GM10266 (cell line): ENCODE data around the gene MARCHF11.

Source experiments
- DNase-seq: peaks from one replicate; pipeline ENCODE4 v3.0.0; 2012; ENCODE audit errors: extremely low spot score
- TF ChIP-seq, protein P1 (sequence below): IDR thresholded peaks from 2 replicates; pipeline ENCODE4 v1.5.1; 2012; ENCODE audit warnings: mild to moderate bottlenecking, low read depth; ENCODE audit not compliant: control insufficient read depth, insufficient read depth; ENCODE audit errors: missing control alignments

MARCHF11 gene

DNA sequence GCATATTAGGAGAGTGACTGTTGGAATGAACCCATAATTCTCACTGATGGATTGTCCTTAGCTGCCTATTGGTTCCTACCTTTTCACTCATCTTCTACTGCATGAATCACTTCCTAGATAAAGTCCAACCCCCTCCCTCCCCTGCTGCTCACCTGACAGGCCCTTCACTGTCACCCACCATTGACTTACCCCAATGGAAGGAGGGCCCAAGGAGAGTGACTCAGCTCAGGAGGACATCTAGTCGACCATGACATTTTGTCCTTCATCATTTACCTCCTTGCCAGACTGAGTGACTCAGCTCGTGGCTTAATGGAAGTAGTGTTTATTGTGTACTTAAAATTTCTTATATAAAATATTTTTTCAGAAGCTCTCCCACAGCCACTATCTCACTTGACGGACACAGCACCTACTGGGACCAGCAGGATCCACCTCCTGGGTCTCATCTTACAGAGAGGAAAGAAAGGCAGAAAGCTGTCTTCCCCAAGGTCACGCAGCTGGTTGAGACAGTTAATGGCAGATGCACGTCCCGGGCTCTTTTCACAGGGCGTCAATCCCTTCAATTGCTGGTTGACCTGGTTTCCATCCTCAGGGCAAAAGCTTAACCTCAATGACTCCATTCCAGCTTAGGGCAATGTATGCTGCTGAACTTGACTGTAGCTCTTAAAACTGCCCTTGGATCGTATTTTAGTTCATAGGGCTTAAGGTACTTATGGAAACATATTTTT is 142.3 kb downstream of the MARCHF11 start:
- TF ChIP-seq, protein P1, sequence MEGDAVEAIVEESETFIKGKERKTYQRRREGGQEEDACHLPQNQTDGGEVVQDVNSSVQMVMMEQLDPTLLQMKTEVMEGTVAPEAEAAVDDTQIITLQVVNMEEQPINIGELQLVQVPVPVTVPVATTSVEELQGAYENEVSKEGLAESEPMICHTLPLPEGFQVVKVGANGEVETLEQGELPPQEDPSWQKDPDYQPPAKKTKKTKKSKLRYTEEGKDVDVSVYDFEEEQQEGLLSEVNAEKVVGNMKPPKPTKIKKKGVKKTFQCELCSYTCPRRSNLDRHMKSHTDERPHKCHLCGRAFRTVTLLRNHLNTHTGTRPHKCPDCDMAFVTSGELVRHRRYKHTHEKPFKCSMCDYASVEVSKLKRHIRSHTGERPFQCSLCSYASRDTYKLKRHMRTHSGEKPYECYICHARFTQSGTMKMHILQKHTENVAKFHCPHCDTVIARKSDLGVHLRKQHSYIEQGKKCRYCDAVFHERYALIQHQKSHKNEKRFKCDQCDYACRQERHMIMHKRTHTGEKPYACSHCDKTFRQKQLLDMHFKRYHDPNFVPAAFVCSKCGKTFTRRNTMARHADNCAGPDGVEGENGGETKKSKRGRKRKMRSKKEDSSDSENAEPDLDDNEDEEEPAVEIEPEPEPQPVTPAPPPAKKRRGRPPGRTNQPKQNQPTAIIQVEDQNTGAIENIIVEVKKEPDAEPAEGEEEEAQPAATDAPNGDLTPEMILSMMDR: no peak
- no peak for DNase-seq

DNA sequence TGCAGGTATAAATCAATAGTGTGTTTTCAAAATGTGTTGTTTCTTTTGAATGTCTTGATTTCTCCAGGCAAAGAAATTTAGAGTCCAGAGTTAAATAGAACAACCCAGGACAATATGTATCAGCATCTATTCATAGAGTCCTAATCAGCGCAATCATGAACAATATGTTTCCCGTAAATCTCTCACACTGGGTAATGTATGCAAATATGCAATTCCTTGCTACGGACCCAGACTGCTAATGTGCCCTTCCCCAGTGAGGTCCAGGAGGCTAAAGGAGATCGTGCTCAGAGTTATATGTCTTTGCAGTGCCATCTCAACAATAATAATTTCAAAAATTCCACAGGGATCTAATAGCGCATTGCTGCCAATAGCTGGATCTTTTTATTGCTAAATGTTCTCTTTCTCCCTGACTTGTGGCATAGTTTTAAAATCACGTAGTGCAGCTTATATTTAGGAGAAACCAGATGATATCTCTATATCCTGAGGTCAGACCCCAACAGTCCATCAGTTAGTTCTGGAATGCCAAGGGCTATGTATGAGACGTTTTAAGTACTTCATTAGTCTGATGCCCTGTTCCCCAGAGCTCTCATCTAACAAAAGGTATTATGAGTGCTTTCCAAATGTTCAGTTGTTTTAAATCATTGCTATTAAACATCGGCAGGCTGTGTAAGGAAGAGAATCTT is 145.1 kb downstream of the MARCHF11 start:
- DNase-seq: no peak
- TF ChIP-seq, protein P1: no peak

DNA sequence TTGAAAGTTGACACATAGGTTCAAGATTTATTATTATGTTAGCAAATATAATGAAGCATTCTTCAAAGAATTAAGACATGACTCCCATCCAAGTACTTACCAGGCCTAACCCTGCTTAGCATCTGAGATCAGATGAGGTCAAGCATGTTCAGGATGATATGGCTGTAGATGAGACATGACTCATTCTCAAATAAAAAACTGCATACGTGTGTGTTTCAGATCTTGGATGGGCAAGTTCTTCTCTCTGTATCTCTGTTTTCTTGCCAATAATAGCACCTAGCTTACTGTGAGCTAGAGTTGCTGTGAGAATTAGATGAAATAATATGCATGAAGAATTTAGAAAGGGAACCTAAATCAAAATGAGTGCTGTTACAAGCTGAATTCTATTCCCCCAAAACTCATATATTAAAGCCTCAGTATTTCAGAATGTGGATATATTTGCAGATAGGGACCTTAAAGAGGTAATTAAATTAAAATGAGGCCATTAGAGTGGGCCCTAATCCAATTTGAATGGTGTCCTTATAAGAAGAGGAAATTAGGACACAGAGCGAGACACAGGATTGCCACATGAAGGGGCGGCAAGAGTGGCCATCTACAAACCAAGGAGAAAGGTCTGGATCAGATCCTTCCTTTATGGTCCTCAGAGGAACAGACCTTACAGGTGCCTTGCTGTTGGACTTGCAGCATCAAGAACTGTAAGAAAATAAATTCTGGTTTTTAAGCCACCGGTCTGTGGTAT is 146.2 kb downstream of the MARCHF11 start:
- no peak for DNase-seq

DNA sequence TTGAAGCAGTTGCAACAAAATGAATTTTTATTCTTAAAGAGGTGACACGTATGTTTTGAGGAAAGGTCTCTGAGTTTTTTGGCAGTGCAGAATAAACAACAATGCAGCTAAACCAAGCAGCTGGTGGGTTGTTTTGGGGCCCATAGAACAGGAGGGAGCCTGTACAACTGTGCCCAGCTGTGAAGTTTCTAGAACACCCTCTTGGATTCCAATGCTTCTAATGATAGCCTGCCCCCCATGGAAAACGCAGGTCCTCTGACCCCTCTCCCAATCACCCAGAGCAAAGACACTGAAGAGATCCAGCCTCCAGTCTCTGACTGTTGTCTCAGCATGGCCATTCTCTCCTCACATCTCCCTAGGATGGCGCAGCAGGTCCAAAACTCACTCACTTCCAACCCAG is 150.9 kb downstream of the MARCHF11 start:
- TF ChIP-seq, protein P1: no peak
- no peak for DNase-seq

More for the DNA sequence above, 146.2 kb downstream of the MARCHF11 start:
- TF ChIP-seq, protein P1: no peak

DNA sequence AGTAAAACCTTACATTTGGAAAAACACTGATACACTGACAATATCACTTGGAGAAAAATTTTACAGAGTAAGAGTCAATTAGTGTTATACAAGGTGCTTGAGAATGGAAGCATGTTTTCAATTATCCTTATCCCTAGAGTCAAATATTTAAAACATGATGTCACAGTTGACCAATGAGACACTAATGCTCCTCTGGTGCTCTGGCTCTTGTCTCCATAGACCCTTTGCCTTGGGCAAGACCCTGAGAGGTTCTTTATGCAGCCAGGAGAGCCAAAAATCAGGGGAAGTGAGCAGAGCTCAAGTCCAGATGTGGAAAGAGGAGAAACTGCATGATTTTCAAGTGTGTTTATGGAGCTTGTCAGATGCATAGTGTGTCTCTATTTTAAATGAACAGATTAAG is 153.9 kb downstream of the MARCHF11 start:
- TF ChIP-seq, protein P1: no peak
- no peak for DNase-seq

DNA sequence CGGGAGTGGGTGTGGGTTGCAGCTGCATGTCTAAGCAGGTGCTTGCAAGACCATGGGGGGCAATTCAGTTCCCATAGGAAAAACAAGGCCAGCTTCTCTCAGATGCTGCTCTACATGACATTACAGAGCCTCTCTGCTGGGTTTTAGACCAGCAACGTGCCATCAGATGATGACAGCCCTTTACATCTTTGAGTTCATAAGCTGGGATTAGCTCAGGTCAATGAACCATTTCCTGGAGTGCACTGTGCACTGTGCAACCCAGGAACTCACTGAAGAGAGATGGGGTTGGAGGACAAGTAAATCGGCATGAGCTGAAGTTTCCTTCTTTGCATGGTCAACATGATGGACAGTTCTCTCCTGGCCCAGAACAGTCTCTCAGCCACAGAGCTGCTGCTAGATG is 160.6 kb downstream of the MARCHF11 start:
- no peak for DNase-seq
- TF ChIP-seq, protein P1: no peak
